Fibroblast of skin of abdomen (primary cell): ENCODE data around the gene TEX264.
A peak's percentile ranks its signal among the peaks of the same experiment; 100 is the strongest.
"Not testable (repeated sequence)": the region's sequence is repeated elsewhere in the genome, so short reads cannot be mapped to it uniquely, and the experiment has no call there.

ENCODE experiments used
- DNase-seq: peaks from one replicate; pipeline ENCODE4 v3.0.0-alpha.2; 2013

TEX264 gene

GRCh38 chr3:51717947-51718346 is 46.9 kb downstream of the TEX264 start:
- no peak for DNase-seq

- DNase-seq = peak; percentile 3
These were observed 47.7 kb downstream of the TEX264 start for GRCh38 chr3:51718547-51719409.

- no peak for DNase-seq
These were observed 48.5 kb downstream of the TEX264 start for GRCh38 chr3:51719410-51720025.

- no peak for DNase-seq
These were observed 49.4 kb downstream of the TEX264 start for GRCh38 chr3:51720292-51721061.

- no peak for DNase-seq
These were observed 50.2 kb downstream of the TEX264 start for GRCh38 chr3:51721062-51721745.

GRCh38 chr3:51722362-51722761 is 51.3 kb downstream of the TEX264 start:
- no peak for DNase-seq

- DNase-seq = no peak
These were observed 56.4 kb downstream of the TEX264 start for GRCh38 chr3:51727500-51727899.

- no peak for DNase-seq
These were observed 58.1 kb downstream of the TEX264 start for GRCh38 chr3:51729042-51729633.

GRCh38 chr3:51733859-51734571 is 63.0 kb downstream of the TEX264 start:
- no peak for DNase-seq

- DNase-seq = no peak
These were observed 63.5 kb downstream of the TEX264 start for GRCh38 chr3:51734572-51734907.

- no peak for DNase-seq
These were observed 64.0 kb downstream of the TEX264 start for GRCh38 chr3:51735039-51735438.

GRCh38 chr3:51735950-51736349 is 64.9 kb downstream of the TEX264 start:
- no peak for DNase-seq

- no peak for DNase-seq
These were observed 68.1 kb downstream of the TEX264 start for GRCh38 chr3:51739110-51739509.

GRCh38 chr3:51742320-51742719 is 71.3 kb downstream of the TEX264 start:
- not testable (repeated sequence) for DNase-seq

- not testable (repeated sequence) for DNase-seq
These were observed 71.9 kb downstream of the TEX264 start for GRCh38 chr3:51742978-51743377.

- DNase-seq = no peak
These were observed 76.8 kb downstream of the TEX264 start for GRCh38 chr3:51747840-51748239.

- no peak for DNase-seq
These were observed 77.3 kb downstream of the TEX264 start for GRCh38 chr3:51748327-51748726.

GRCh38 chr3:51750878-51751277 is 79.8 kb downstream of the TEX264 start:
- DNase-seq = no peak

GRCh38 chr3:51751287-51751686 is 80.2 kb downstream of the TEX264 start:
- no peak for DNase-seq
